ENCODE data around the gene CFAP221. TPM values are rescaled to one million over a fixed set of nuclear protein-coding genes. Genes with fewer than 3 reads are reported as not detected.

The CFAP221 gene
- total and polyA plus RNA-seq, 2 donors = 0.14 to 0.41 TPM

DNA sequence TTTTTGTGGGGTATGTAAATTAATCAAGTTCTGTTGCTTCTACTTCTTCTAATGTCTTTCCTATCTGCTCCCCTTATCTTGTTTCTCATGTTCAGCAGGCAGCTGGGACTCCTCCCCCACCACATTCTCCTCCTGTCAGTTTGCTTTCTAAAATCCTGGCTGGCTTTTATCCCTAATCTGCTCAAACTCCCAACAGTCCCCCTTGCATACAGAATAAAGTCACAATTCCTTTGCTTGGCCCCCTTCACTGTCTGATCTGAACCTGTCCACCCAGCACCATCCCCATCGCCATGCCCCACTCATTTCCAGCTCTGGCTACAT lies 2.2 kb downstream of the CFAP221 start:
- 97% methylated on average over 1 of the region's 1 CpG for WGBS
- Histone ChIP-seq H3K4me1 (ENCODE audit: control insufficient read depth in 2 of 2, insufficient read depth in 2 of 2, low read length in 2 of 2) (peaks cover 2 to 8% of the 10 kb centered on the region in 2 donors), H3K4me3 (ENCODE audit: low read length in 2 of 2) (no peak overlapping the region), H3K27me3 (ENCODE audit: control insufficient read depth in 2 of 2, insufficient read depth in 1 of 2, low read length in 1 of 2) (peaks cover 23 to 28% of the 10 kb centered on the region in 2 donors), H3K9me3 (ENCODE audit: control insufficient read depth in 2 of 2, insufficient read depth in 1 of 2, low read length in 1 of 2) (no peaks in the 10 kb centered on the region), H3K27ac (ENCODE audit: low read depth in 1 of 2, low read length in 1 of 2) (no peak overlapping the region), H3K36me3 (ENCODE audit: control insufficient read depth in 2 of 2, insufficient read depth in 2 of 2, low read length in 1 of 2) (no peaks in the 10 kb centered on the region)
- DNase-seq (ENCODE audit: low read depth in 6 of 9, low spot score in 9 of 9) = no peak

DNA sequence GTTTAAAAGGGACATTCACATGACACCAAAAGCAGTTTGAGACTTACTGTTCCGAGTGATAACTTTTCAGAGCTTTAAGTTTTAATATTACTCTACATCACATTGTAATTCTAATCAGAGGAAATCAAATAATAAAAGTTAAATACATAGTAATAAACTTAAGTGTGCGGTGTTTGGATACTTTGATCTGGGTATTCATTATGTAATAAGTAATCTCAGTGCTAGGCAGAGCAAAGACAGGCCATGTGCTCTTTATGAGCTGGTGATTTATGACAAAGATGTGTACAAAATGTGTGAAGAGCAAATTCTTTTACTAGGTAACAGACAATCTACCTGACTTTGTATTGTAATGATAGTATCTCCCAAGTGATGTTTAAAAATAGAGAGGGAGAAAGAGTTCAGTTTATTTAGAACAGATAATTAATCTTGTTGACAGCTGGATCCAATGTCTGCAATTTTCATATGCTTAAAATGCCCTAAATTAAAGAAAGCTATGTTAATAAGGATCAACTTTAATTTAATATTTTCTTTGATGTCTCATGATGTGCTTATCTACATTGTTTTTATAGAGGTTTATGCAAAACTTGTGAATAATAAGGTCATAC lies 4.4 kb downstream of the CFAP221 start:
- 98% methylated on average over 2 of the region's 2 CpGs for WGBS
- Histone ChIP-seq H3K4me3 (ENCODE audit: low read length in 2 of 2) (no peak overlapping the region), H3K36me3 (ENCODE audit: control insufficient read depth in 2 of 2, insufficient read depth in 2 of 2, low read length in 1 of 2) (no peaks in the 10 kb centered on the region), H3K9me3 (ENCODE audit: control insufficient read depth in 2 of 2, insufficient read depth in 1 of 2, low read length in 1 of 2) (no peaks in the 10 kb centered on the region), H3K27ac (ENCODE audit: low read depth in 1 of 2, low read length in 1 of 2) (no peak overlapping the region), H3K27me3 (ENCODE audit: control insufficient read depth in 2 of 2, insufficient read depth in 1 of 2, low read length in 1 of 2) (peaks cover 18 to 21% of the 10 kb centered on the region in 2 donors), H3K4me1 (ENCODE audit: control insufficient read depth in 2 of 2, insufficient read depth in 2 of 2, low read length in 2 of 2) (peaks cover 2 to 8% of the 10 kb centered on the region in 2 donors)
- no peak for DNase-seq (ENCODE audit: low read depth in 6 of 9, low spot score in 9 of 9)

DNA sequence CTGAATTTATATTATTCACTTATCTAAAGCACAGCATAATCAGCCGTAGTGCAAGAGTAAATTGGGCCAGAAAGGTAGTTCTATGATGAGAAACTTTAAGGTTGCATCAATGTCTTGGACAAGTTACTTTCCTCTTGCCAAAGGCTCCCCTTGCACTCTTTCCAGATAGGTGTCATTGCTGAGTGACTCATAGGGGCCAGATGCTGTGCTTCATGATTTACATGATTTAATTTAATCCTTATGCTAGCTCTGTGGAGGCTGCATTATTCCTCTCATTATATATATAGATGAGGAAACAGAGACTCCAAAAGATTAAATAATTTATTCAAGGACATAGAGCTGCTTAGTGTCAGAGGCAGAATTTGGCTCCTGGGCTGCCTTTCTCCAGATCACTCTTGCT lies 5.0 kb downstream of the CFAP221 start:
- 97% methylated on average over 1 of the region's 1 CpG for WGBS
- Histone ChIP-seq H3K4me3 (ENCODE audit: low read length in 2 of 2) (no peak overlapping the region), H3K27me3 (ENCODE audit: control insufficient read depth in 2 of 2, insufficient read depth in 1 of 2, low read length in 1 of 2) (peaks cover 16% of the 10 kb centered on the region in 2 donors), H3K36me3 (ENCODE audit: control insufficient read depth in 2 of 2, insufficient read depth in 2 of 2, low read length in 1 of 2) (no peaks in the 10 kb centered on the region), H3K27ac (ENCODE audit: low read depth in 1 of 2, low read length in 1 of 2) (no peak overlapping the region), H3K9me3 (ENCODE audit: control insufficient read depth in 2 of 2, insufficient read depth in 1 of 2, low read length in 1 of 2) (no peaks in the 10 kb centered on the region), H3K4me1 (ENCODE audit: control insufficient read depth in 2 of 2, insufficient read depth in 2 of 2, low read length in 2 of 2) (peaks cover 0 to 5% of the 10 kb centered on the region in 2 donors)
- DNase-seq (ENCODE audit: low read depth in 6 of 9, low spot score in 9 of 9) = no peak

- WGBS = 89% methylated on average over 2 of the region's 2 CpGs
Observed at GRCh38 chr2:119550346-119550745, 6.1 kb downstream of the CFAP221 start.

GRCh38 chr2:119550856-119551255 lies 6.6 kb downstream of the CFAP221 start:
- H3K27ac ChIP-seq (ENCODE audit: low read depth in 1 of 2, low read length in 1 of 2) = no peak overlapping the region
- H3K4me1 ChIP-seq (ENCODE audit: control insufficient read depth in 2 of 2, insufficient read depth in 2 of 2, low read length in 2 of 2) = no peaks in the 10 kb centered on the region
- 97% methylated on average over 1 of the region's 1 CpG for WGBS
- H3K9me3 ChIP-seq (ENCODE audit: control insufficient read depth in 2 of 2, insufficient read depth in 1 of 2, low read length in 1 of 2) = no peaks in the 10 kb centered on the region
- no peak overlapping the region for H3K4me3 ChIP-seq (ENCODE audit: low read length in 2 of 2)
- H3K27me3 ChIP-seq (ENCODE audit: control insufficient read depth in 2 of 2, insufficient read depth in 1 of 2, low read length in 1 of 2) = peaks cover under 1 to 2% of the 10 kb centered on the region in 2 donors
- no peaks in the 10 kb centered on the region for H3K36me3 ChIP-seq (ENCODE audit: control insufficient read depth in 2 of 2, insufficient read depth in 2 of 2, low read length in 1 of 2)
- DNase-seq (ENCODE audit: low read depth in 6 of 9, low spot score in 9 of 9) = no peak

More at GRCh38 chr2:119550346-119550745, 6.1 kb downstream of the CFAP221 start:
- Histone ChIP-seq H3K36me3 (ENCODE audit: control insufficient read depth in 2 of 2, insufficient read depth in 2 of 2, low read length in 1 of 2) (no peaks in the 10 kb centered on the region), H3K27ac (ENCODE audit: low read depth in 1 of 2, low read length in 1 of 2) (no peak overlapping the region), H3K9me3 (ENCODE audit: control insufficient read depth in 2 of 2, insufficient read depth in 1 of 2, low read length in 1 of 2) (no peaks in the 10 kb centered on the region), H3K27me3 (ENCODE audit: control insufficient read depth in 2 of 2, insufficient read depth in 1 of 2, low read length in 1 of 2) (peaks cover 5 to 6% of the 10 kb centered on the region in 2 donors), H3K4me3 (ENCODE audit: low read length in 2 of 2) (no peak overlapping the region), H3K4me1 (ENCODE audit: control insufficient read depth in 2 of 2, insufficient read depth in 2 of 2, low read length in 2 of 2) (no peaks in the 10 kb centered on the region)
- DNase-seq (ENCODE audit: low read depth in 6 of 9, low spot score in 9 of 9) = no peak

- DNase-seq (ENCODE audit: low read depth in 6 of 9, low spot score in 9 of 9) = no peak
- no peak overlapping the region for H3K27ac ChIP-seq (ENCODE audit: low read depth in 1 of 2, low read length in 1 of 2)
- no peaks in the 10 kb centered on the region for H3K4me1 ChIP-seq (ENCODE audit: control insufficient read depth in 2 of 2, insufficient read depth in 2 of 2, low read length in 2 of 2)
- no peak overlapping the region for H3K4me3 ChIP-seq (ENCODE audit: low read length in 2 of 2)
- no peaks in the 10 kb centered on the region for H3K9me3 ChIP-seq (ENCODE audit: control insufficient read depth in 2 of 2, insufficient read depth in 1 of 2, low read length in 1 of 2)
- 89% methylated on average over 3 of the region's 3 CpGs for WGBS
- no peaks in the 10 kb centered on the region for H3K27me3 ChIP-seq (ENCODE audit: control insufficient read depth in 2 of 2, insufficient read depth in 1 of 2, low read length in 1 of 2)
- no peaks in the 10 kb centered on the region for H3K36me3 ChIP-seq (ENCODE audit: control insufficient read depth in 2 of 2, insufficient read depth in 2 of 2, low read length in 1 of 2)
Observed at GRCh38 chr2:119552902-119553301, 8.7 kb downstream of the CFAP221 start.

- 89% methylated on average over 7 of the region's 7 CpGs for WGBS
- Histone ChIP-seq H3K9me3 (ENCODE audit: control insufficient read depth in 2 of 2, insufficient read depth in 1 of 2, low read length in 1 of 2) (no peaks in the 10 kb centered on the region), H3K36me3 (ENCODE audit: control insufficient read depth in 2 of 2, insufficient read depth in 2 of 2, low read length in 1 of 2) (no peaks in the 10 kb centered on the region), H3K27me3 (ENCODE audit: control insufficient read depth in 2 of 2, insufficient read depth in 1 of 2, low read length in 1 of 2) (no peaks in the 10 kb centered on the region), H3K4me3 (ENCODE audit: low read length in 2 of 2) (no peak overlapping the region), H3K27ac (ENCODE audit: low read depth in 1 of 2, low read length in 1 of 2) (no peak overlapping the region), H3K4me1 (ENCODE audit: control insufficient read depth in 2 of 2, insufficient read depth in 2 of 2, low read length in 2 of 2) (no peaks in the 10 kb centered on the region)
- DNase-seq (ENCODE audit: low read depth in 6 of 9, low spot score in 9 of 9) = no peak
Observed at GRCh38 chr2:119553687-119554344, 9.6 kb downstream of the CFAP221 start.

DNA sequence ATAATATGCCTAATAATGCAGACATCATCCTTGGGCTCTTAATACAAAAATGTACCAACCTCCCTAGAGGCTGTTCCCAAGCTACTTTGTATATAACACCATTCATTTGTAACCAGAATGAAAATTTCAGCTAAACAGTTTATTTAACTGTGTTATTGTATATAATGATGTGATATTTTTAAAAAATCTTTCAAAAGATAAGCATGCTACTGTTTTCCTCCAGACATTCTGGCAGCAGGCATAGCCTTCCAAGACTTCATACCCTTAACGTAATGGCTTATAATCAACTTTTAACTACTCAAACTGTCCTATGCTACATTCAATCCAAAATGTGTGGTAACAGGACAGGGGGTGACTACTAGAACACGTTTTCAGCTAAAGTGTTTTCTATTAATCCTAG lies 21.2 kb downstream of the CFAP221 start:
- no peak overlapping the region for H3K27ac ChIP-seq (ENCODE audit: low read depth in 1 of 2, low read length in 1 of 2)
- no peaks in the 10 kb centered on the region for H3K9me3 ChIP-seq (ENCODE audit: control insufficient read depth in 2 of 2, insufficient read depth in 1 of 2, low read length in 1 of 2)
- DNase-seq (ENCODE audit: low read depth in 6 of 9, low spot score in 9 of 9) = no peak
- H3K27me3 ChIP-seq (ENCODE audit: control insufficient read depth in 2 of 2, insufficient read depth in 1 of 2, low read length in 1 of 2) = no peaks in the 10 kb centered on the region
- no peak overlapping the region for H3K4me3 ChIP-seq (ENCODE audit: low read length in 2 of 2)
- no peaks in the 10 kb centered on the region for H3K36me3 ChIP-seq (ENCODE audit: control insufficient read depth in 2 of 2, insufficient read depth in 2 of 2, low read length in 1 of 2)
- WGBS = 92% methylated on average over 2 of the region's 2 CpGs
- H3K4me1 ChIP-seq (ENCODE audit: control insufficient read depth in 2 of 2, insufficient read depth in 2 of 2, low read length in 2 of 2) = no peaks in the 10 kb centered on the region

- H3K4me3 ChIP-seq (ENCODE audit: low read length in 2 of 2) = no peak overlapping the region
- no peaks in the 10 kb centered on the region for H3K4me1 ChIP-seq (ENCODE audit: control insufficient read depth in 2 of 2, insufficient read depth in 2 of 2, low read length in 2 of 2)
- no peaks in the 10 kb centered on the region for H3K27me3 ChIP-seq (ENCODE audit: control insufficient read depth in 2 of 2, insufficient read depth in 1 of 2, low read length in 1 of 2)
- no peaks in the 10 kb centered on the region for H3K9me3 ChIP-seq (ENCODE audit: control insufficient read depth in 2 of 2, insufficient read depth in 1 of 2, low read length in 1 of 2)
- no peaks in the 10 kb centered on the region for H3K36me3 ChIP-seq (ENCODE audit: control insufficient read depth in 2 of 2, insufficient read depth in 2 of 2, low read length in 1 of 2)
- no peak for DNase-seq (ENCODE audit: low read depth in 6 of 9, low spot score in 9 of 9)
- no peak overlapping the region for H3K27ac ChIP-seq (ENCODE audit: low read depth in 1 of 2, low read length in 1 of 2)
Observed at GRCh38 chr2:119567292-119567691, 23.0 kb downstream of the CFAP221 start.
